ENCODE data around the gene SAMD13. TPM values are rescaled to one million over a fixed set of nuclear protein-coding genes. Genes with fewer than 3 reads are reported as not detected.

Gene SAMD13
- total and polyA plus RNA-seq, 4 donors: 0.30 to 3.4 (median 0.65) TPM

DNA sequence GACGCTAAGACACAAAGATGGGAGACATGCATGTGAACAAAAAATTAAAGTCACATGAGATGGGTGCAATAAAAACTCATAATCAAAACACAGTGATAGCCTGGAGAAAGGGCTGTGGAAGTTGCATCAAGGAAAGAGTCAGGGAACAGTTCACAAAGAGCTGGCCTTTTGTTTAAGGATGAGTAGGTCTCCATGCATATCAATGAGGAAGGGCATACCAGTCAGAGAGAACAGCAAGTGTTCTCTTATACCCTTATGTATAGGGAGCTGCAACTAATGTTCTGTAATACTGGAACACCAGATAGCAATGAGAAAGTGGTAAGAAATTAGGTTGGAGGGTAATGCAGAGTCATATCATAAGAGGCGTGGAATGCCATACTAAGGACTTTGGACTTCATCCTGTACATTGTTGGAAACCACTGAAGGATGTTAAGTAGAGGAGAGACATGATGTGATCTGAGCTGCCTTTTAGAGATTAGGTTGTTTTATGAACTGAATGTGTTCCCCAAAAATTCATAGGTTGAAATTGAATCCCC is 46.7 kb upstream of the SAMD13 start:
- Histone ChIP-seq H3K4me3 (no peak overlapping the region), H3K27ac (ENCODE audit: low read depth in 1 of 2, low read length in 1 of 2) (no peak overlapping the region), H3K27me3 (ENCODE audit: control insufficient read depth in 3 of 3, insufficient read depth in 3 of 3, low read length in 2 of 3) (no peaks in the 10 kb centered on the region), H3K9ac (ENCODE audit: insufficient read depth in 1 of 2, low read length in 2 of 2) (no peak overlapping the region), H3K36me3 (ENCODE audit: control insufficient read depth in 4 of 4, insufficient read depth in 4 of 4, low read length in 4 of 4) (no peaks in the 10 kb centered on the region), H3K4me1 (ENCODE audit: control insufficient read depth in 5 of 5, insufficient read depth in 5 of 5, low read length in 5 of 5) (peaks cover 0 to 5% (median 0%) of the 10 kb centered on the region in 5 donors), H3K9me3 (ENCODE audit: control insufficient read depth in 4 of 4, insufficient read depth in 3 of 4, low read length in 3 of 4) (peaks cover 0 to 3% (median 0%) of the 10 kb centered on the region in 4 donors)
- WGBS, 2 donors: 97 to 98% methylated on average over 2 of the region's 2 CpGs
- DNase-seq (no peak), ATAC-seq (ENCODE audit: insufficient read depth, low FRiP score) (no peak)
- TF ChIP-seq, protein P1, sequence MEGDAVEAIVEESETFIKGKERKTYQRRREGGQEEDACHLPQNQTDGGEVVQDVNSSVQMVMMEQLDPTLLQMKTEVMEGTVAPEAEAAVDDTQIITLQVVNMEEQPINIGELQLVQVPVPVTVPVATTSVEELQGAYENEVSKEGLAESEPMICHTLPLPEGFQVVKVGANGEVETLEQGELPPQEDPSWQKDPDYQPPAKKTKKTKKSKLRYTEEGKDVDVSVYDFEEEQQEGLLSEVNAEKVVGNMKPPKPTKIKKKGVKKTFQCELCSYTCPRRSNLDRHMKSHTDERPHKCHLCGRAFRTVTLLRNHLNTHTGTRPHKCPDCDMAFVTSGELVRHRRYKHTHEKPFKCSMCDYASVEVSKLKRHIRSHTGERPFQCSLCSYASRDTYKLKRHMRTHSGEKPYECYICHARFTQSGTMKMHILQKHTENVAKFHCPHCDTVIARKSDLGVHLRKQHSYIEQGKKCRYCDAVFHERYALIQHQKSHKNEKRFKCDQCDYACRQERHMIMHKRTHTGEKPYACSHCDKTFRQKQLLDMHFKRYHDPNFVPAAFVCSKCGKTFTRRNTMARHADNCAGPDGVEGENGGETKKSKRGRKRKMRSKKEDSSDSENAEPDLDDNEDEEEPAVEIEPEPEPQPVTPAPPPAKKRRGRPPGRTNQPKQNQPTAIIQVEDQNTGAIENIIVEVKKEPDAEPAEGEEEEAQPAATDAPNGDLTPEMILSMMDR (IDR thresholded peaks at IDR 0.05; ENCODE audit: control extremely low read depth, extremely low read depth): no peak

DNA sequence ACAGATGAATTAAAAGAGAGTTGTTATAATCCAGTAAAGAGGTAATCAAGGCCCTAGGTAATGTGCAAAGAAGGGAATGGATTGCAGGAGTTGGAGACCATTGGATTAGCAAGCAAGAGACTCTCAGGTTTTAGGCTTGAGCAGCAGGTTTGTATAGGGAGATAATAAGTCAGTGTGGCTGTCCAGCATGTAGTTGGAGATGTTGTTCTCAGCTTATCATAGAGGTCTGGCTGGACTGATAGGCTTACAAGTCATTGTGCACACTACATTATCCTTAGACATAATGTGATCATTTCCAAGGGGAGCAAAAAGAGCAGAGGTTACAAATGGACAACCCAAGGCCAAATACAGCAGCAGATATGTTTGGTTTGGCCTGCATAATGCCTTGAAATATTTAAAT is 45.9 kb upstream of the SAMD13 start:
- Histone ChIP-seq H3K4me1 (ENCODE audit: control insufficient read depth in 5 of 5, insufficient read depth in 5 of 5, low read length in 5 of 5) (peaks cover 0 to 5% (median 0%) of the 10 kb centered on the region in 5 donors), H3K36me3 (ENCODE audit: control insufficient read depth in 4 of 4, insufficient read depth in 4 of 4, low read length in 4 of 4) (no peaks in the 10 kb centered on the region), H3K27ac (ENCODE audit: low read depth in 1 of 2, low read length in 1 of 2) (no peak overlapping the region), H3K9ac (ENCODE audit: insufficient read depth in 1 of 2, low read length in 2 of 2) (no peak overlapping the region), H3K9me3 (ENCODE audit: control insufficient read depth in 4 of 4, insufficient read depth in 3 of 4, low read length in 3 of 4) (peaks cover 0 to 3% (median 0%) of the 10 kb centered on the region in 4 donors), H3K4me3 (no peak overlapping the region), H3K27me3 (ENCODE audit: control insufficient read depth in 3 of 3, insufficient read depth in 3 of 3, low read length in 2 of 3) (no peaks in the 10 kb centered on the region)
- TF ChIP-seq, protein P1 (IDR thresholded peaks at IDR 0.05; ENCODE audit: control extremely low read depth, extremely low read depth): no peak
- ATAC-seq (ENCODE audit: insufficient read depth, low FRiP score) (no peak), DNase-seq (no peak)

DNA sequence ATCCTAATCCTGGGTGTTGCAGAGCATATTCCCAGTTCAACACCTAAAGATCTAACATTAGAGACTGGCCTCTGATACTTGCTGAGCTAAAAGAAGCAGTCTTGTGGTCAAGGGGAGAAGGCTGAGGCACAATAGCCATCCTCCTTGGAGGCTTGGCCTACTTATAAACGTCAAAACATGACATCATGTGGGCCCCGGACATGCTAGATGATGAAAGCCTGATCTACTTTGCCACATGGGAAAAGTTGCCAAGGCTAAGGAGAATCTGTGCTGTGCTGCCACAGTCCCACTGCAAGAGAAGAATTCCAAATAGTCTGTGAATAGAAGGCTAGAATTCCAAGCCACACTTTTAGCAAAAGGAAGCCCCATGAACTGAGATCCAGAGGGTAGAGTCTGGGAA is 43.9 kb upstream of the SAMD13 start:
- Histone ChIP-seq H3K9ac (ENCODE audit: insufficient read depth in 1 of 2, low read length in 2 of 2) (no peak overlapping the region), H3K9me3 (ENCODE audit: control insufficient read depth in 4 of 4, insufficient read depth in 3 of 4, low read length in 3 of 4) (no peaks in the 10 kb centered on the region), H3K4me1 (ENCODE audit: control insufficient read depth in 5 of 5, insufficient read depth in 5 of 5, low read length in 5 of 5) (peaks cover 0 to 5% (median 0%) of the 10 kb centered on the region in 5 donors), H3K4me3 (no peak overlapping the region), H3K27ac (ENCODE audit: low read depth in 1 of 2, low read length in 1 of 2) (no peak overlapping the region), H3K36me3 (ENCODE audit: control insufficient read depth in 4 of 4, insufficient read depth in 4 of 4, low read length in 4 of 4) (no peaks in the 10 kb centered on the region), H3K27me3 (ENCODE audit: control insufficient read depth in 3 of 3, insufficient read depth in 3 of 3, low read length in 2 of 3) (no peaks in the 10 kb centered on the region)
- ATAC-seq (ENCODE audit: insufficient read depth, low FRiP score) (no peak), DNase-seq (no peak)
- TF ChIP-seq, protein P1 (IDR thresholded peaks at IDR 0.05; ENCODE audit: control extremely low read depth, extremely low read depth): no peak
- 64 to 76% methylated on average over 2 of the region's 2 CpGs for WGBS, 2 donors

DNA sequence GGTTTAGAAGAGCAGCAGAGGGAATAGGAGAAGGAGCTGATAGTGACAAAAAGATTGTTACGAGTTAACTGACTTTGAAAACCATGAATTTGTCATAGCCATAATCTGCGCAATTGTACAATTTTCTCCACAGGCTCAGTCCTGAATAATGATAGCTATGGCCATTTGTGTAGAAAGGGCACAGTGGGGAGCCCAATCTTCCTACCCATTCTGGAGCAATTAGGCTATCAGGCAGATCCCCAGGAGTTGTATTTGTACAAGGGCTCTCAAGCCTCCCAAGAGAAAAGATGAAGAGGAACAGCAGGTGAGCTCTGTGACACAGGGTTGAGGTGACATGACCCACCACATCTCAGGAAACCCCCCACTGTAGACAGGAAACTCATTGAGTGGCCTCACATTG is 42.1 kb upstream of the SAMD13 start:
- WGBS, 2 donors: 95 to 96% methylated on average over 2 of the region's 2 CpGs

More for the DNA sequence above, 42.1 kb upstream of the SAMD13 start:
- no peaks in the 10 kb centered on the region for H3K27me3 ChIP-seq (ENCODE audit: control insufficient read depth in 3 of 3, insufficient read depth in 3 of 3, low read length in 2 of 3)
- DNase-seq (no peak), ATAC-seq (ENCODE audit: insufficient read depth, low FRiP score) (no peak)
- TF ChIP-seq, protein P1 (IDR thresholded peaks at IDR 0.05; ENCODE audit: control extremely low read depth, extremely low read depth): no peak
- no peak overlapping the region for H3K9ac ChIP-seq (ENCODE audit: insufficient read depth in 1 of 2, low read length in 2 of 2)
- H3K4me1 ChIP-seq (ENCODE audit: control insufficient read depth in 5 of 5, insufficient read depth in 5 of 5, low read length in 5 of 5): peaks cover 0 to under 1% (median 0%) of the 10 kb centered on the region in 5 donors
- no peak overlapping the region for H3K27ac ChIP-seq (ENCODE audit: low read depth in 1 of 2, low read length in 1 of 2)
- no peaks in the 10 kb centered on the region for H3K36me3 ChIP-seq (ENCODE audit: control insufficient read depth in 4 of 4, insufficient read depth in 4 of 4, low read length in 4 of 4)
- no peaks in the 10 kb centered on the region for H3K9me3 ChIP-seq (ENCODE audit: control insufficient read depth in 4 of 4, insufficient read depth in 3 of 4, low read length in 3 of 4)
- no peak overlapping the region for H3K4me3 ChIP-seq
